ENCODE measurements around the gene EXOG.

EXOG gene

DNA sequence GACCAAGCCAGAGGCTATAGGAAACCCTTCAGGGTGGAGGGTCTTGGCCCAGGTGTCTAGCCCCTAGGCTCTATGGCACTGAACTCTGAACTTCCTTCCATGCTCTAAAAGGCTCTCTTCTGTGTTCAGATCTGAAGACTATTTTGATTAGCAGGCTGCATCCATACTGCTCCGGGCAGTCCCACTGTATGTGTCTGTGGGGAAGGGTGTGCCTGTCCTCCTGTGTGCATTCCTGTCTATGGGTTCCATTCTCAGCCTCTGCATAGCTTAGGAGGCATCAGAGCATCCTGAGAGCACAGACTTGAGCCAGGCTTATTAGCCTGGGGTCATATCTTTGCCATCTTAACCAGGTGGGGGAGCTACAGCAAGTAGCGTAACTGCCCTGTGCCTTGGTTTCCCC lies 38.0 kb downstream of the EXOG start:
- no peak for DNase-seq
- TF ChIP-seq GATA1 (IDR thresholded peaks at IDR 0.05; ENCODE audit: low read depth, low read length): no peak

DNA sequence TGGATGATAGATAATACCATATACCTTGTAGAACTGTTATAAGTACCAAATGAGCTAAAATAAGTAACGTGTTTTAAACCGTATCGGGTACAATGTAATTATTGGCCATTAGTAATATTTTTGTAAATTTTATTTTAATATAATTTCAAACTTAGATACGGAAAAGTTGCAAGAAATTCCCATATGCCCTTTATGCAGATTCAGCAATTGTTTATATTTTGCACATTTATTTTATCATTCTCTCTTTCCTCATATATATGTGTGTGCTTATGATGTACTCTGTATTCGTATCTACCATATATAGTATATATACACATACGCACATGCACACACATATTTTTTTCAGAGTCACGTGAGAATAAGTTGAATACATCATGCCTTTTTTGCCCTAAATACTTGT lies 38.5 kb downstream of the EXOG start:
- TF ChIP-seq POLR2A (IDR thresholded peaks at IDR 0.05; ENCODE audit: low read length) (no peak), GATA1 (IDR thresholded peaks at IDR 0.05; ENCODE audit: low read depth, low read length) (no peak)
- no peak for DNase-seq

- no peak for DNase-seq
- TF ChIP-seq POLR2A (IDR thresholded peaks at IDR 0.05; ENCODE audit: low read length): no peak
- TF ChIP-seq GATA1 (IDR thresholded peaks at IDR 0.05; ENCODE audit: low read depth, low read length): no peak
Observed at GRCh38 chr3:38536671-38537070, 40.5 kb downstream of the EXOG start.

GRCh38 chr3:38538773-38539353 lies 42.7 kb downstream of the EXOG start:
- DNase-seq: no peak
- no peak for TF ChIP-seq GATA1 (IDR thresholded peaks at IDR 0.05; ENCODE audit: low read depth, low read length)
- TF ChIP-seq POLR2A (IDR thresholded peaks at IDR 0.05; ENCODE audit: low read length): no peak

DNA sequence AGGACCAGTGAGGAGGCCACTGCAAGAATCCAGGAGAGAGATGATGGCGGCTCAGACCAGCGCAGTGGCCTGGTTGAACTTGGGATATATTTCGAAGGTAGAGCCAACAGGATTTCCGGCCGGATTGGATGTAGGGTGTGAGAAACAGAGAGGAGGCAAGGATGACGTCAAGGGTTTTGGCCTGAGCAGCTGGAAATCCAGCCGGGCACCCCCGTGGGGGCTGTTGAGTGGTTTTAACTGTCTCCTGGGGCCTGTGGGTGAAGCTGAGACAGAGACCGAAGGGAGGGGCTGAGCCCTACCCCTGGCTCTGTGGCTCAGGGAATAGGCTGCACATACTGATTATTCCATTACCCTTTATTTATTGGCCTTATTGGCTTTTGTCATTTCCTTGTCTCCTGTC lies 45.7 kb downstream of the EXOG start:
- TF ChIP-seq POLR2A (IDR thresholded peaks at IDR 0.05; ENCODE audit: low read length) (no peak), GATA1 (IDR thresholded peaks at IDR 0.05; ENCODE audit: low read depth, low read length) (no peak)
- DNase-seq: no peak

DNA sequence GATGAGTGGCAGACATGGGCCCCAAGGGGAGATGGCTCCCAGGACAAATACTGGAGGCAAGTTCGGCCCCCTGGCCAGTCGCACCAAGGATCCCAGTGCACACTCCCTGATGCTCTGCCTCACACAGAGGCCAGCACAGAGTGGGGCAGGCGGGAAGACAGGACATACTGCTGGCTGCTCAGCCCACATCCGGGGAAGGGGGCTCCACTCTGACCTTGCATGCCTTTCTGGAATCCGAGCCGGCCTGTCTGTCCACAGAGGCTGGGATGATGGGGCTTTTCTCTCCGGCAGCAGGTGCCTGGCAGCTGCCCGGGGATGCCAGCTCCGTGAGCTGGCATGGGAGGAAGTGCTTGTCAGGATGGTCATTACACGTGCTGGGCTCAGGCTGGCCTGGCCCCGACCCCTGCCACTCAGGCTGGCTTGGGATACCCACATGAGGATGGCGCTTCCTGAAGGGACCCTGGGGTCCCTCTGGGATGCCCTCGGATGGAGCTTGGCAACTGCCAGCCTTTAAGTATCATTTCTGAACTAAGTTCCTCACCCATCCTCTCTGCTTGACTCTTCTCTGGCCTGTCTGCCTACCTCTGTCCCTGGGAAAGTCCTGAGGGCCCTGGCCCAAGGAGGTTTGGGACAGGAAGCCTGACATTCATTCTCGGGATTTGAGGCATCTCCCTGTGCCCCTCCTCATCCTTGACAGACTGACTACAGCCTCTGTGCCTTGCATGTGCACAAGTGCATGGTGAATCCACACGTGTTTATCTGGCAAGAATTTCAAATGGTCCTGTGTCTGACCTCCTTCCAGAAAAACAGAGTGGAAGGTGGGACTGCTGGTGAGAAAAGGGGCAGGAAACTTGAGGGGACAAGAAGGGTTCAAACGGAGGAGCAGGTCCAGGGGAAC lies 46.5 kb downstream of the EXOG start:
- no peak for DNase-seq
- TF ChIP-seq POLR2A (IDR thresholded peaks at IDR 0.05; ENCODE audit: low read length): no peak
- no peak for TF ChIP-seq GATA1 (IDR thresholded peaks at IDR 0.05; ENCODE audit: low read depth, low read length)

GRCh38 chr3:38543586-38543985 lies 47.4 kb downstream of the EXOG start:
- no peak for DNase-seq
- TF ChIP-seq GATA1 (IDR thresholded peaks at IDR 0.05; ENCODE audit: low read depth, low read length) (no peak), POLR2A (IDR thresholded peaks at IDR 0.05; ENCODE audit: low read length) (no peak)

GRCh38 chr3:38544926-38545325 lies 48.8 kb downstream of the EXOG start:
- DNase-seq: no peak
- TF ChIP-seq POLR2A (IDR thresholded peaks at IDR 0.05; ENCODE audit: low read length) (no peak), GATA1 (IDR thresholded peaks at IDR 0.05; ENCODE audit: low read depth, low read length) (no peak)

- TF ChIP-seq GATA1 (IDR thresholded peaks at IDR 0.05; ENCODE audit: low read depth, low read length) (no peak), POLR2A (IDR thresholded peaks at IDR 0.05; ENCODE audit: low read length) (no peak)
- DNase-seq: no peak
Observed at GRCh38 chr3:38545550-38545949, 49.4 kb downstream of the EXOG start.

- DNase-seq: no peak
- TF ChIP-seq POLR2A (IDR thresholded peaks at IDR 0.05; ENCODE audit: low read length): no peak
- TF ChIP-seq GATA1 (IDR thresholded peaks at IDR 0.05; ENCODE audit: low read depth, low read length): no peak
Observed at GRCh38 chr3:38545983-38546382, 49.8 kb downstream of the EXOG start.

GRCh38 chr3:38548154-38548931 lies 52.2 kb downstream of the EXOG start:
- TF ChIP-seq POLR2A (IDR thresholded peaks at IDR 0.05; ENCODE audit: low read length) (no peak), GATA1 (IDR thresholded peaks at IDR 0.05; ENCODE audit: low read depth, low read length) (no peak)
- DNase-seq: no peak

GRCh38 chr3:38549082-38549481 lies 52.9 kb downstream of the EXOG start:
- no peak for DNase-seq
- TF ChIP-seq GATA1 (IDR thresholded peaks at IDR 0.05; ENCODE audit: low read depth, low read length): no peak
- no peak for TF ChIP-seq POLR2A (IDR thresholded peaks at IDR 0.05; ENCODE audit: low read length)

- no peak for DNase-seq
- TF ChIP-seq GATA1 (IDR thresholded peaks at IDR 0.05; ENCODE audit: low read depth, low read length) (no peak), POLR2A (IDR thresholded peaks at IDR 0.05; ENCODE audit: low read length) (no peak)
Observed at GRCh38 chr3:38549486-38549885, 53.3 kb downstream of the EXOG start.

Data from erythroblast (primary cell).